KG1 (cell line): ENCODE measurements around the gene ARHGEF19.
A peak's percentile ranks its signal among the peaks of the same experiment; 100 is the strongest.
"Not testable (repeated sequence)": the region's sequence is repeated elsewhere in the genome, so short reads cannot be mapped to it uniquely, and the experiment has no call there.

Source experiments
- DNase-seq: peaks from one replicate; lab custom pipeline; 2025; lab: John Stamatoyannopoulos, UW

ARHGEF19 gene

DNA sequence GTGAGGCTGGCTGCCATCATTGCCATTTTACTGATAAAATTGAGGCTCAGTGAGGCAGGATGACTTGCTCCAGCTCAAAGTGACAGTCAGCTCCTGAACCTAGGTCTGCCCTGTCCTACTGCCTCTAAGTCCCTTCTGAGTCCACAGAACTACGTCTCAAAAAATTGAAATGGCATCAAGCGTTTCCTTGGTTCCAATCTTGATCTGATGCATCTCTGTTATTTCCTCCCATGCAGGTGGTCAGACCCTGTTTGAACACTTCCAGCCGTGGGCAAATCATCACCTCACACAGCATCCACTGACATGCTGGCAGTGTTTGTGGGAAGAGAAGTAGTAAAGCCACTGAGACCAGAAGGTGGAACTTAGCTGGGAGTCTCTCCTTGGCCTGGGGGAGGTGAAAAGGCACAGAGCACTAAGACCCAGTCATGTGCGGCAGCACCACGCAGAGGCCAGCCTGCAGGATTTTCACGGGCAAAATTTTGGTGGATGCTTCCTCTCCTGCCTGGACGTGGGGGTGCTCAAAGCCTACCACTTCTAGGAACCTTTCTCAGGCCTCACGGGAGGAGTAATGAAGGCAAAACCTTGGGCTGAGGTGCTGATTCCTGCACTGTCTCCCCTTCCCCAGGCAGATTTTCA is 32.3 kb upstream of the ARHGEF19 start:
- DNase-seq = no peak

- DNase-seq = peak; percentile 46
These were observed 31.6 kb upstream of the ARHGEF19 start for GRCh38 chr1:16243936-16244649.

GRCh38 chr1:16243215-16243610 is 30.8 kb upstream of the ARHGEF19 start:
- no peak for DNase-seq

DNA sequence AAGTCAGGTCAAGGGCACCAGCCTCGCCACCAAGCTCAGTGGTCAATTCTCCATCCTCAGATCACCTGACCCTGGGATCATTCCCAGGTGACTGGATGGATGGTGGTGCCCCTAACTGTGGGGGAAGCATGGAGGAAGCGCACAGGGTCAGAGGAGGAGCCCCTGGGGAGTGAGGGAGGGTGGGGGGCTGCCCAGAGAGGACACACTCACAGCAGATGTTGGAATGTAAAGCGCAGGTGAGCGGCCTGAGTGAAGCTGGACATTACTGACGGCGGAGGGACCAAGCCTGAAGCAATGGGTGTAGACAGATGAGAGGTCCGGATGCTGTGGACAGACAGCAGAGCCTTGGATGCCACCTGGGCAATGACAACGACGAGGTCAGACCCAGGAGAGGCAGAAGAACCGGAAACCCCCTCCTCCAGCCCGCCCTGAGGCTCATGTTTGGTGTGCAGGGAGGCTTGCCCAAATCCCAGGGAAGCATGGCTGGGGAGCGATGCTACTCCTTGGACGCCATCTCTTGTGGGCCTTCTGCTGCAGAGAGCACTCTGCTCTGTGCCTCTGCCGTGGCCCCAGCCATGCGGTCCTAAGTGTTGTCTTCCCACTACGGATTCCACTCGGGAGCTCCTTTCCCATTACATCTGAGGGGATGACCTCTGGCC is 30.2 kb upstream of the ARHGEF19 start:
- no peak for DNase-seq

GRCh38 chr1:16241221-16241708 is 28.8 kb upstream of the ARHGEF19 start:
- DNase-seq = no peak

- no peak for DNase-seq
These were observed 27.6 kb upstream of the ARHGEF19 start for GRCh38 chr1:16239972-16240491.

DNA sequence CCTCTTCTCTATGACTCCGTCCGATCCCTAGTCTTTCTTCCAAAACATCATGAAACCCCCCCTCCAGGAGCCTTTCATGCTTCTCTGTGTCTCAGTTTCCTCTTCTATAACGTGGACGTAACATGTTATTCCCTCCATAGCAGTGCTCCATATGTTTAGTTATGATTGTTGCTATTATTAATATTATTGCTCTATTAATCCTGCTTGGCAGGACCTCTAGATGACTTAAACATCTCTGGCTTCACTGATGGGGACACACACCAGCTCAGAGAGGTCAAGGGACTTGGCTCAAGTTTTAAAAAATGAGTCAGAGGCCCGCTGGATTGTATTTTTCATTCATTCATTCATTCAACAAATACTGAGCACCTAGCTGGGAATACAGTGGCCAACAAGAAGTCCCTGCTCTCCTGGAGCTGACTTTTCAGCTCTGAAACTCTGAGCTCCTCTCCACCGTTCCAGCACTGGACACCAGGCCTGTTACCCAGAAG is 24.9 kb upstream of the ARHGEF19 start:
- no peak for DNase-seq

DNA sequence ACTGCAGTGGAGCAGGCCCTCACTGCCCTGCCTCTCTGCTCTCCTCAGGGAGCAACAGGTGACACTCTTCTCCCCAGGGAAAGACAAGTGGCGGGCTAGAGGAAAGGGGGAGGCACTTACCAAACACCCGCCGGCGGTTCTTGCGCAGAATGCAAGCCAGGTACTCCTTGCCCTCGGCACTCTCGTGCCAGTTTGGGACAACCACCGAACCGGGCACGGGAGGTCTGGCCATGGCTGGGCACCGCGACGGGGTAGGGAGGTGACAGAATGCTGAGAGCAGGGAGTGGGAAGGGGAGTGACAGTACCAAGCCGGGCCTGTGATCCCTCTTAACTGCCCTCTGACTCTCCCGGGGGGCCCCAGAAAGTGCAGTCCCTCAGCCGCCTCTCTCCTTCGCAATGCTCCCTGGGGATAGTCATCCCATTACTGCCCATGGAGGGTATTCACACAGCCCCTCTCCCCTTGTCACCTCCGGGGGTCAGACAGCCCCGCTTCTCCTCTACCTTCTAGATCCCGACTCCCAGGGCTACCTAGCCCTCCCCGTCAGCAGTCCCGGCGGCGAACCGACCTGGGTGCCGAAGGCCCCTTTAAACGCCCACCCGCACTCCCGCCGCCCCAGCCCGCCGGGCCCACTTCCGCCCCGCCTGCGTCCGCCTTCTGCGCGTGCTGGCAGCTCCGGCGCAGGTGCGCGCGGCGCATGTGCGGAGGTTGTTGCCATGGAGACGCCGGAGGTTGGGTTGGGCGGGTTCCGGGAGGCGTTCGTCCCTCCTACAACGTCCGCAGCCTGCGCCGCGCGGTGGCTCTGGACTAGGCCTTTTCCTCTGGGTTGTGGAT is 24.3 kb upstream of the ARHGEF19 start, which contains the start of gene CPLANE2:
CPLANE2 (minus strand) TSS at position 673 of the 832 bp plus-strand sequence; CDS start at position 232, 441 bp downstream.
- peak; percentile 66 for DNase-seq

GRCh38 chr1:16235944-16236510 is 23.6 kb upstream of the ARHGEF19 start:
- peak; percentile 39 for DNase-seq

GRCh38 chr1:16235347-16235746 is 22.9 kb upstream of the ARHGEF19 start:
- DNase-seq = no peak

- no peak for DNase-seq
These were observed 21.0 kb upstream of the ARHGEF19 start for GRCh38 chr1:16233431-16233830.

GRCh38 chr1:16232316-16232710 is 19.9 kb upstream of the ARHGEF19 start:
- no peak for DNase-seq

DNA sequence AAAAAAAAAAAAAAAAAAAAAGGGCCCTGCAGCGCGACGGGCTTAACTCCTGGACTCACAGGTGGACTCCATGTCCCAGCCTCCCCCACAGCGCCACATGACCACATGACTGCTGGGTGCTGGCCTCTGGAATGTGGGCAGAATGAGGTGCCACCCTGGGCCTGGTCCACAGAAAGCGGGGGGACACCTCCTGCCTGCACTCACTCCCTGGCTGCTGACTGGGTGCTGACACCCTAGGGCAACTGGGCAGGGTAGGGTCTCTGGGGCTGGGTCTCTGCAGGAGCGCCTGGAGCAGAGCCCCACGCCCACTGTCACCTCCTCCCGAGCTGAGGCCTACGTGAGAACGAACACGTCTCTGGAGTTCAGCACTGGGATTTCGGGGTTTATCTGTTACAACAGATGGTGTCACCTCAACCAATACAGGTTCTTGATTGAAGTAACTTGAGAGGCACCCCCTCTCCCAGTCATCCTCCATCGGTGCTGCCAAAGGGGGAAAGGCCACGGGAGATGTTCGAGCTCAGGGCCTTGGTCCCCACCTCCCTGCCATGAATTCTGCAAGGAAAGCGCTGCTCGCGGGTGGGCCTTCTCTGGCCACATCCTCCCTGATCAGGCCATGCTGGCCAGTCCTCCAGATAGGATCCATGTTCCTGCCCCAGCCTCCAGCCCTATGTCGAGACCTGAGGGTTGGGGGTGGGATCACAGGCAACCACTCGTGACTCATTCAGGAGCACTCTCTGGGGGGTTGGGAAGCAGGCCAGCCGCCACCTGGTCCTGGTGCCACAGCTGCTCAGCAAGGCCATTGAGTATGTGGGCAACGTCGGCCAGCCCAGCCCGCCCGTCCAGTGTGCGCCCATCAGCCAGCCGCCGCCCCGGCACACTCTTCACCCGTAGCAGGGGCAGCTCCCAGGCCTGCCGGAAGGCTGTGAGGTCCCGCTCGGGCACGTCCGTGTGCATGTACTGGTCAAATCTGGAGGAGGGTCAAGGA is 19.2 kb upstream of the ARHGEF19 start:
- no peak for DNase-seq

DNA sequence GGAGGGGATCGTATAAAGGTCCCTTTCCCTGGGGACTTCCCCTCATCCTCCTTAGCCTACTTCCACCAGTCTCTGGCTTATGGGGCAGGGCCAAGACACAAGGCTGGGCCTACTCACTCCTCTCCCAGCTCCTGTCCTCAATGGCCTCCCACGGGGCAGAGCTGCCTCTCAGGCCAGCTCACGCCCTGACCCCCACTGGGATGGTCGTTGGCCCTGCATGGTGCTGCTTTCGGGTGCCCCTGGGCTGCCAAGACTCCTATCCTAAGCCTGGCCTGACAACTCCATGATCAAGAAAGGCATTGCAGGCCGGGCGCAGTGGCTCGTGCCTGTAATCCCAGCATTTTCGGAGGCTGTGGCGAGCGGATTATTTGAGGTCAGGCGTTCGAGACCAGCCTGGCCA is 18.3 kb upstream of the ARHGEF19 start:
- DNase-seq = no peak

DNA sequence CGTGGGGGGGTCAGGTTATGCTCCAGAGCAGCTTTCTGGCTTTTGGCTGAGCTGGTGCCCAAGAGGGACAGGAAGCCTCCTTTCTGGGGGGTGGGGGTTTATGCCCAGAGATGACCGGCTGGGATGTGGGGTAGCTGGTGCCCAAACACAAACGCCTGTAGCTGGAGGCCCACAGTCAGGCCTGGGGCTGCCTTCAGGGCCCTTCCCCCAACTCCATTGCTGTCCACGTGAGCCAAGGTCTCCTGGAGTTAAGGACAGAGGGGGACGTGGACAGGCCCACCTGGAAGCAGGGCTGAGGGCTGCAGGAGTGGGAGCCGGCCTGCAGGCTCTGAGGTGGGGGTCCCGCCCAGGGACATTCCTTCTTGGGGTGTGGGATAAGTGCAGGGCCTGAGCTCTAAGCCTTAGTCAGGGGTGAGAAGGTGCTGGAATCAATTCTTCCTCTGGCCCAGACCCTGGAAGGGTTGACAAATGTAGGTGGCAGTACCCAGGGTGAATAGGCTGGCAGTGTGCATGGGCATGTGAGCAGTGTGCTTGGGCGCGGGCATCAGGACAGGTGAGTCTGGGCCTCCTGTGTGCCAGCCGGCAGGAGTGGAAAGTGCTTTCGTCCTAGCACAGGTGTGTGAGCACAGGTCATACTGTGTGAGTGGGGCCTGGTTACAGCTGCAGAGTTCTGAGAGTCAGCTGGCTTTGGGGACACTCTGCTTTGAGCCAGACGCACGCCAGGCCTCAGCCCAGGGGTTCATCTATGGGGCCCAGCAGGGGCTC is 17.7 kb upstream of the ARHGEF19 start:
- no peak for DNase-seq

DNA sequence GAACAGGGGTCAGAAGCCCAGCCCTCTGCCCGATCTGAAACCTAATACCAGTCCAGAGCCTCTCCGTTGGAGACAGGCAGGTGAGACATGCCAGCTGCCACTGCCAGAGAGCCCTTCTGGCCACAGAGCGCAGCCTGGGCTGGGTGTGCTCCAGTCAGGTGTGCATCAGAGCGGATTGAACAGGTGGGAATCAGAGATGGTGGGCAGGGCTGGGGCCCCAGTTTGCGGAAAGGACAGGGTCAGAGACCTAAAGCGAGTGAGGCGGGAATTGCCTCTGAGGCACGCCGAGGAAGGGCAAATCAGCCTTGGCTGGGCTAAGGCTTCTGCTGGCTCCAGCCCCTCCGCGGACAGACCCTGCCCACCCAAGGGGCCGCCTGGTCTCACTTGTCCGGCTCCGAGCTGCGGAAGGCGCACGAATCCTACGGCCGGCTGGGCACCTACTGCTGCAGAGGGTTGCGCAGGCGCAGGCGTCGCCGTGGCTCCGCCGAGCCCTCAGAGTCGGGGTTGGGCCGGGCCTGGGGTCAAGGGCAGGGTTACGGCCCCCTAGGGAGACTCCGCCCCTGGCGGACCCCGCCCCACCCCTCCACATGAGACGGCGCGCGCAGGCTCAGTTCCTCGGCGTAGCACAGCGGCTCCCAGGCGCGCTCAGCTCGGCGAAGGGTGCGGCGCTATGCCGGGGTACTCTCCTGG is 14.2 kb upstream of the ARHGEF19 start:
- DNase-seq = no peak

- DNase-seq = no peak
These were observed 13.7 kb upstream of the ARHGEF19 start for GRCh38 chr1:16226129-16226489.

DNA sequence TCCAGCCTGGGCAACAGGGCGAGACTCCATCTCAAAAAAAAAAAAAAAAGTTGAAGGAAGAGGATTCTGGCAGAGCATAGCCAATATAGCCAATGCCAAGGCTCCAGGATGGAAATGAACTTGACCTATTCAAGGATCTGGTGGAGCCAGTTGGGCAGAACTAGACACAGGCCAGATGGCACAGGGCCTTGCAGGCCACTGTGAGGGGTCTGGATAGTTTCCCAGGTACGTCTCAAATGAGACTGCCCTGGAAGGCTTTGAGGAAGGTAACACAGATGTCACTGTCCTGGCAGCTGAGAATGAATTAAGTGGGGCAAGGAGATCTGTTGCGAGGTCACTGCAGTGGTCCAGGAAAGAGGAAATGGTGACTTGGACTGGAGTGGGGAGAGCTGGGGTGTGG is 12.0 kb upstream of the ARHGEF19 start:
- no peak for DNase-seq

- not testable (repeated sequence) for DNase-seq
These were observed 10.3 kb upstream of the ARHGEF19 start for GRCh38 chr1:16222716-16223115.
